CD4-positive, alpha-beta T cell treated with Interleukin-17A for 4 hours (primary cell): Measurements from ENCODE around the gene DEDD2.

Experiments
- DNase-seq: peaks from one replicate; pipeline ENCODE4 v3.0.0-alpha.2; 2020; ENCODE audit warnings: mixed read lengths

Gene DEDD2

DNA sequence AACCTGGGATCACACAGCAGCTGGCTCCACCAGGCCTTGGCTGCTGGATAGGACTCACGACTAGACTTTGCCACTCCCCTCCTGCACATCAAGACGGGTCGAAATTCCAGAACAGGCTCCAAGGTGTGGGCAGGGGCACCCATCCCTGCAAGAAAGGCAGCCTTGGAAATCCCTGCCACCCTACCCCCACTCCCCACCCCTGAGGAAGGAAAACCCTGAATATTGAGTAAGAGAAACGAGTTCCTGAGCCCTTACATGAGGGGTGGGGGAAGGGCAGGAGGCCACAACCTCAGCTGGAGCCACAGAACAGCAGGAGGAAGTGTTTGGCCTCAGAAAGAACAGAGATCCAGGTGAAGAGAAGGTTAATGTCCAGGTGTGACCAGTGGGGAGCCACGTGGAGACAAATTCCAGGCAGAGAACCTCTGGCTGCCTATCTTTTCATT is 20.1 kb downstream of the DEDD2 start:
- no peak for DNase-seq

DNA sequence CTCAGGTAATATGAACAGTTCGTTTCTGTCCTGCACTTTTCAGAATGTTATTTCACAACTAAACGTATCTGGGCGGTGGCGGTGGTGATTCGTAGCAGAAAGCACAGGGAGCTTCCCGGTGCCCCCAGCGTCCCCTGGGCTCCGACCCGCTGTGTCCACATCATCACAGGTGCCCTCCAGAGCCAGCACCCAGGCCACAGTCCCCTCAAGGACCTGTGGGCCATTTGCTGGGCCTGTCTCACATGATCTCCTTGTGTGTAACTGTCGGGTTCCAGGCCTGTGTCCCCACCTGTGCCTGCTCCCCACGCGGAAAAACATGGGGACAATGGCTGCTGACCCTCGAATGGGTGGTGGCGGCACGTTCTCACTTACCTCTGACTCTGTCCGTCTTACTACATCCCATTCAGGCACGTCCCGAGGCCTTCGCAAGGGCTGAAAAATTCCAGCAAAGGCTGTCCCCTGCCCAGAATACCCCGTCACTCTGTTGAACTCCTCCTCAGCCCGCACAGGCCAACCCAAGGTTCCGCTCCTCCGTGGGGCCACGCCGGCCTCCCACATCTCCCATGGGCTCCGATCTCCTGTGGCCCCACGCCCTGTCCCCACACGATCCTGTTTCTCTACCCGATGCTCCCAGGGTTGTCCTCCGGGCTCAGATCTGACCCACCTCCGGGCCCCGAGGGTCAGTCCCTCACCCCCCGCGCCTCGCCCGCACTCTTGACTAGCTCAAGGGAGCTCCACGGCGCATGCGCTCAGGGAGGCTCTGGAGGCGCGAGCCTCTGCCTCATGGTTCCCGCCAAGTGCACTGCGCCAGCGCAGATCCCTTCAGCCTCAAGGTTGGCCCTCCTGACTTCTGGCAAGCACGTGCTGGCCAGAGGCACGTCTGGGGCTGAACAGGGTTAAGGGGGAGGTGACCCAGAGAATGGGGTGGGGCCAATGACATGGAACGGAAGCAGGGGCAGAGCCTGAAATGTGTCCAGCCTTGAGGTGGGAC is 21.2 kb downstream of the DEDD2 start:
- no peak for DNase-seq

GRCh38 chr19:42193706-42194105 is 23.8 kb downstream of the DEDD2 start:
- no peak for DNase-seq

DNA sequence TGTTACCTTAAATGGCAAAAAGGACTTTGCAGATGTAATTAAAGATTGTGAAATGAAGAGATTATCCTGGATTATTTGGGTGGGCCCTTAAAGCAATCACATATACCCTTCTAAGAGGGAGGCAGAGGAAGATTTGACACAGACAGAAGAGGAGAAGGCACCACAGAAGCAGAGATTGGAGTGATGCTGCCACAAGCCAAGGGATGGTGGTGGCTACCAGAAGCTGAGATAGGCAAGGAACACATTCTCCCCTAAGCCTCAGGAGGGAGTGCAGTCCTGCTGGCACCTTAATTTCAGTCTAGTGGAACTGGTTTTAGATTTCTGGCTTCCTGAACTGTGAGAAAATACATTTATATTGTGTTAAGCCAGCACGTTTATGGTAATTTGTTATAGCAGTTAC is 24.2 kb downstream of the DEDD2 start:
- DNase-seq, result no peak

- peak; percentile 60 for DNase-seq
Observed at GRCh38 chr19:42191855-42192254, 25.6 kb downstream of the DEDD2 start.

GRCh38 chr19:42191330-42191729 is 26.1 kb downstream of the DEDD2 start:
- DNase-seq, result no peak

- DNase-seq, result no peak
Observed at GRCh38 chr19:42189133-42189532, 28.3 kb downstream of the DEDD2 start.

DNA sequence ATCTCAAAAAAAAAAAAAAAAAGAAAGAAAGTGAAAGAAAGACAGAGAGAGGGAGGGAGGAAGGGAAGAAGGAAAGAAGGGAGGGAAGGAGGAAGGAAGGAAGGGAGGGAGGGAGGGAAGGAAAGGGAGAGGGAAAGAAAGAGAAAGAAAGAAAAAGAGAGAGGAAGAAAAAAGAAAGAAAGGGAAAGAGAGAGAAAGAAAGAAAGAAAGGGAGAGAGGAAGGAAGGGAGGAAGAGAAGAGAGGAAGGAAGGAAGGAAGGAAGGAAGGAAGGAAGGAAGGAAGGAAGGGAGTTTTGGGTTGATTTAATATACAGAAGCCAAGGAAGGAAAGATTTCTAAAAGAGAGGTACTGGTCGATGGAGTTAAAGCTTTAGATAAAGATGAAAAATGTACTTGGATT is 28.8 kb downstream of the DEDD2 start:
- DNase-seq, result no peak

DNA sequence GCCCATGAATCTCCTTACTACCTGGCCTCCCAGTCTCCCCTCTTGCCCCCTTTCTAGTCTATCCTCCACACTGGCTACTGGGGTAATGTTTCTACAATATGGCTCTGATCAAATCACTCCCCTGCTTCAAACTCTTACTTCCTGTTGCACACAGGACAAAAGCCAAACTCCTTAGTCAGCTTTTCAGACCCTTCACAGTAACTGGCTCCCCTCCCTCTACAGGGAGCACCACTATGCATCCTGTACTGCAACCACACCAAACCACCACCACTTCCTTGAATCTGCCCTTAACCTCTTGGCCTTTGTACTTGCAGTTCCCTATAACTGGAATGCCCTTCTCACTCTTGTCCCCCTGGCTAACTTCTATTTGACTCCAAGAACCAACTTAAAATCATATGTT is 32.2 kb downstream of the DEDD2 start:
- DNase-seq, result peak; percentile 49

- DNase-seq, result peak; percentile 81
Observed at GRCh38 chr19:42184401-42184861, 33.0 kb downstream of the DEDD2 start.

DNA sequence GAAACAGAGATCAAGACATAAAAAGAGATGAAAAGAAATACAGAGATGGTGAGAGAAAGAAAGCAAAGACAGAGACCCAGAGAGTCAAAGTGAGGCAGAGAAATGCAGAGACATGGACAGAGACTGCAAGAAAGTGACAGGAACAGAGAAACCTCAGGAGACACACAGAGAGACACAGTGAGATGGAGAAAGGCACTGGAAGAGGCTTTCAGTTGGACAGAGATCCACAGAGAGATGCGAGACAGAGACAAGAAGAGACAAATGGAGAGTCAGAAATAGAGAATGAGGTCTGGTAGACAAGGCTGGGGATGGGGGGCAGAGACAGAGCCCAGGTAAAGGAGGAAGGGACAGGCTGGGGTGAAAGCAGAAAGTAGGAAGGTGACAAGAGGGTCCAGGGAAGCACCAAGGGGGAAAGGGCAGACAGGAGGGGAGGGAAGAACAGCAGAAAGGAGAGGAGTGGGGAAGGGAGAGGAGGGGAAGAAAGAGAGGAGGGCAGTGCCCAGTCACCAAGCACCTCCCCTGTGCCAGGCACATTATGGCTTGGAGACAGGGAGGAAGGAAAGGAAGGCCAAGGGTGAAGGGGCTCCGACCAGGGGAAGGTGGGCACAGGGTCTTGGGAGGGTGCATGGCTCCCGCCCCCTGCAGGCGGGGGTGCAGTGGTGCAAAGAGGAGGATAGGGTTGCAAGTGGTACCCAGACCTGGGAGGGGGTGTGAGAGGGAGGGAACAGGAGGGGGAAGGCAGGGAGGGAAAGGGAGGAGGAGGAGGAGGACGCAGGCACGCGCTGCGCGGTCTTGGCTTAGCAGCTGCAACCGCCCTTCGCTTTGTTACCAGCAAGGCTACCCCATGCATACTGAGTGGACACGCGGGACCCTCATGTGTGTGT is 38.4 kb downstream of the DEDD2 start:
- peak; percentile 38 for DNase-seq

DNA sequence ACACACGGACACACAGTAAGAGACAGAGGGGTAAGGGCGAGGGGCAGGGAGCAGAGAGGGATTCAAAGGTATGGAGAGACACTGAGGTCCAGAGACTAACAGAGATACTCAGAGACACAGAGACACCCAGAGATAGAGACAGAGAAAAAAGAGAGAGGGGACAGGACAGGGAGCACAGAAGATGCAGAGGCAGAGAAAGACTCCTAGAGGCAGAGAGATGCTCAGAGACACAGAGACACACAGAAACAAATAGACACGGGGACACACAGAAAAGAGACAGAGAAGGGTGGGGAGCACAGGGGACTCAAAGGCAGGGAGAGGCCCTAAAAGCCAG is 39.8 kb downstream of the DEDD2 start:
- no peak for DNase-seq

DNA sequence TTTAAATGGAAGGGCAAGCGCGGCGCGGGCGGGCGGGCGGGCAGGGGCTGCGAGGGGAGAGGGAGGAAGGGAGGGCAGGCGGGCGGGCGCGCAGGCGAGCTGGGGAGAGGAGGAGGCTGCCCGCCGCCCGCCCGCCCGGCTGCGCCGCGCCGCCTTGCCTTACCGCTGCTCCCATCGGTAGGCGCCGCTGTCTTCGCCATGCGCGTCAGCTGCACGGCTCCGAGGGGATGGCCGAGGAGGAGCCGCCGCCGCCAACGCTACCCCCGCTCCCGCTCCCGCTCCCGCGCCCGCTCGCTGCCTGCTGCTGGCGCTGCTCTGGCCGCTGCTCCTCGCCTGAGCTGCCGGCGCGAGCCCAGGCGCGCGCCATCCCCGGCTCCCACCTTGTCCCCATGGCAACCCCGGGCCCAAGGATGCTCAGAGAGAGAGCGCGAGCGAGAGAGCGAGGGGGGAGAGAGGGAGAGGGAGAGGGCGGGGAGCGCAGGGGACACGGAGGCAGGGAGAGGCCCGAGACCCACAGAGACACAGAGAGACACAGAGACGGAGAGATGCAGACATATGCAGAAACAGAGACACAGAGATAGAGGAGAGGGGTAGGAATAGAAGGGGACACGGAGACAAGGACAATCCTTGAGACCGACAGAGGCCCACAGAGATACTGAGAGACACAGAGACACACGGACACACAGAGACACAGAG is 40.3 kb downstream of the DEDD2 start:
- DNase-seq, result peak; percentile 85

- DNase-seq, result no peak
Observed at GRCh38 chr19:42176649-42176989, 40.9 kb downstream of the DEDD2 start.

DNA sequence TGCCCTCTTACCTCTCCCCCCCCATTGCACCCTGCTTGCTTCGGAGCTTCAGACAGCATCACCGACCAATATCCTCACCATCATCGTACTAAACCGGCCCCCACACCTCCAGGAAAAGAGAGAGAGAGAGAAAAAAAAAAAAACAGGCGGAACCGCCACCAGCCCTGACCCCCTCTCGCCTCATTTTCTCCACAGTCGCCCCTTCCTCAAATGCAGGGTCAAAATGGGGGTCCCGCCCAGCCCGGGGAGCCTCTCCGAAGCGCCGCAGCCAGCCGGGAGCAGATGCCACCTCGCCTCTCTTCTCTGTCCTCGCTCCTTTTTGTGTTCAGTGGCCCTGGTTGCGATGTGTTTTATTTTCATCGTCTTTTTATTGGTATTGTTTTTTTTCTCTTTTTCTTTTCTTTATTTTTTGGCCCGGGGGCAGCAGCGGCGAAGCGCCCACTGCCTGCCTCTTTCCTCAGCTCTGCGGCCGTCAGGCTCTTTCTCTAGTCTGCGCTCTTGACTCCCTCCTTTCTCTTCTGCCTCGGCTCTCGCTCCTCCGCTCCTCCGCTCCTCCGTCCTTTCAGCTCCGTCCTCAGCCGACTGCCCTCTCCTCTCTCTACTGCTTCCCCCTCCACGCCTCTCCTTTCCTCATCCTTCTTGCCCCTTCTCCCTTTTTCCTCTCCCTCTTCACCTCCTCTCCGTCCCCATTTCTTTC is 41.4 kb downstream of the DEDD2 start:
- DNase-seq, result peak; percentile 32

- DNase-seq, result no peak
Observed at GRCh38 chr19:42174958-42175734, 42.3 kb downstream of the DEDD2 start.

- DNase-seq, result no peak
Observed at GRCh38 chr19:42174188-42174587, 43.3 kb downstream of the DEDD2 start.

GRCh38 chr19:42173695-42174094 is 43.8 kb downstream of the DEDD2 start:
- no peak for DNase-seq

DNA sequence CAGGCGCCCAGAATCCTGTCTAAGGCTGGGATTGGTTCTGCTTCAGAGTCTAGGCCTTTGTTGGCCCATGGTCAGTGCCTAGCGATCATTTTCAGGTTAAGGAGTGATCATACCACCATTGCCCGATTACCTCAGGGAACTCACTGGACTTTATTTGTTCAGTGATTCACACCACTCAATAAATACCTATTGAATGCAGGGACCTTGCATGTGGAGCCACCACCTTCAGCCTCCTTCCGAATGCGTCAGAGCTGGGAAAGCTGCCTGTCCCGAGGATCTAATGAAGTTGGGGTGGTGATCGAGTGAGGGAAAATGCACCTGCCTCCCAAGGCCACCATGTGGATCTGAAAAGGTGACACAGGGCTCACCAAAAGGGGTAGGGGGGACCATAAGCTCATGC is 45.2 kb downstream of the DEDD2 start:
- DNase-seq, result no peak

GRCh38 chr19:42170715-42171114 is 46.8 kb downstream of the DEDD2 start:
- no peak for DNase-seq
